ENCODE data around the gene MOK.

Gene MOK

DNA sequence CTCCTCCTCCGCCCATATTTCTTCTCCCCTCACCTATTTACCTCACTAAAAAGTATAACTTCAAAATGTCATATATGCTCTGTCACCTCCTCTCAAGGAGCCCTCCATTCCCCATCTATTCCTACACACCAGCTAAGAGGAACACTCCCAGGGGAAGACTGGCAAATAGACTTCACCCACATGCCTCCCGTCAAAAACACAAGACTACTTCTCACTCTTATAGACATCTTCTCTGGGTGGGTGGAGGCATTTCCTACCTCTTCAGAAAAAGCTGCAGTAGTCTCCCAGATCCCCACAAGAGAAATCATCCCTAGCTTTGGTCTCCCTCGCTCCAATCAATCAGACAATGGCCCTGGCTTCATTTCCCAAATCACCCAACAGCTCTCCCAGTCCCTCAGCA is 66.2 kb downstream of the MOK start:
- no peak overlapping the region for H3K4me3 ChIP-seq (replicated peaks; ENCODE audit: low read depth, low read length)
- TF ChIP-seq CTCF (IDR thresholded peaks at IDR 0.05; ENCODE audit: low read depth, low read length, missing control alignments): no peak
- DNase-seq (ENCODE audit: extremely low read depth, low read depth): no peak

DNA sequence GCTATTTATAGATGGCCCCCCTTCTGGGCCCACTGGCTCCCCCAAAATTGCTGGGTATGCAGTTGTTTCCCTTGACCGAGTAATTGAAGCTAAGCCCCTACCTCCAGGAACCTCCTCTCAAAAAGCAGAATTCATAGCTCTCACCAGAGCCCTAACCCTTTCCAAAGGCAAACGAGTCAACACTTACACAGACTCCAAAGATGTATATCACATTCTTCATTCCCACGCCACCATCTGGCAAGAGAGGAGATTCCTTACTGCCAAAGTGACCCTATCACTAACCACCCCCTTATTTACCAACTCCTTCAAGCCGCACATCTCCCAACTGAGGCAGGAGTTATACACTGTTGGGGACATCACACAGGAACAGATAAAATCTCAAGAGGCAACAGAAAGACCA is 66.8 kb downstream of the MOK start:
- DNase-seq (ENCODE audit: extremely low read depth, low read depth): no peak
- no peak overlapping the region for H3K4me3 ChIP-seq (replicated peaks; ENCODE audit: low read depth, low read length)
- TF ChIP-seq CTCF (IDR thresholded peaks at IDR 0.05; ENCODE audit: low read depth, low read length, missing control alignments): no peak

GRCh38 chr14:102236026-102236425 is 68.9 kb downstream of the MOK start:
- H3K4me3 ChIP-seq (replicated peaks; ENCODE audit: low read depth, low read length): no peak overlapping the region
- DNase-seq (ENCODE audit: extremely low read depth, low read depth): no peak
- TF ChIP-seq CTCF (IDR thresholded peaks at IDR 0.05; ENCODE audit: low read depth, low read length, missing control alignments): no peak

- H3K4me3 ChIP-seq (replicated peaks; ENCODE audit: low read depth, low read length): no peak overlapping the region
- peak; percentile 89 for TF ChIP-seq CTCF (IDR thresholded peaks at IDR 0.05; ENCODE audit: low read depth, low read length, missing control alignments)
- no peak for DNase-seq (ENCODE audit: extremely low read depth, low read depth)
Measured at GRCh38 chr14:102235275-102235897, 69.6 kb downstream of the MOK start.

DNA sequence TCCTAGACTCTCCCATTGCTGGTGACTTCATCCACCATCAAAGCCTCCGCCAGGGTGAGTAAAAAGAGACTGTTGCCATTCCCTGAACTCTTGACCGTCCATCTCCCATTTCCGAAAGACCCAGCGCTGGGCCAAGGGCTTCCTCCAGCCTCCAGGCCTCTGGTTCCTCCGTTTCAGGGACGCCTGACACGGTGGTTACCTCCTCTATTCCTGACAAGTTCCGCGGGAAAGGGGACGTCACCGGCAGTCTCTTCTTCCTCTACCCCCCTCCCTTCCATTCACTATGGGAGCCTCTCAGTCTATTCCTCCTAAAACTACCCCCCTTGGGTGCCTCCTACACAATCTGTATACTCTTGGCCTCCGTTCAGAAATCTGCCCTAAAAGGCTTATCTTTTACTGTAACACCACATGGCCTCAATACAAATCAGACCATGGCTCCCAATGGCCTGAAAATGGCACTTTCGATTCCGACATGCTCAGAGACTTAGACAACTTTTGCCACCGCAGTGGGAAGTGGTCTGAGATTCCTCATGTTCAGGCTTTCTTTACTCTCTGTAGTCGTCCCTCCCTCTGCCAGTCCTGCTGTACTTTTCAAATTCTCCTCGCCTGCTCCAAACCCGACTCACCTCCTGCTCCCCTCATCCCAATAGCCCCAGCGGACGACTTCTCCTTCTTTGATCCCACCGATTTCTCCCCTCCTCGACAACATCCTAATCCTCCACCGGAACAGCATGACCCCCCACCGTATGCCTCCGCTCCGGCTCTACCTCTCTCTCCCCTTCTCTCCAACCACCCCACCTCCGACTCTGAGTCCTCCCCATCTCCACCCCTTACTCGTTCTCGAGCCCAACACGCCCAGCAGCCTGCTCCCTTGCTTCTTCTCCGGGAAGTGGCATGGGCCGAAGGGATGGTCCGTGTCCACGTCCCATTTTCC is 70.4 kb downstream of the MOK start:
- DNase-seq (ENCODE audit: extremely low read depth, low read depth): no peak
- H3K4me3 ChIP-seq (replicated peaks; ENCODE audit: low read depth, low read length): no peak overlapping the region
- no peak for TF ChIP-seq CTCF (IDR thresholded peaks at IDR 0.05; ENCODE audit: low read depth, low read length, missing control alignments)

DNA sequence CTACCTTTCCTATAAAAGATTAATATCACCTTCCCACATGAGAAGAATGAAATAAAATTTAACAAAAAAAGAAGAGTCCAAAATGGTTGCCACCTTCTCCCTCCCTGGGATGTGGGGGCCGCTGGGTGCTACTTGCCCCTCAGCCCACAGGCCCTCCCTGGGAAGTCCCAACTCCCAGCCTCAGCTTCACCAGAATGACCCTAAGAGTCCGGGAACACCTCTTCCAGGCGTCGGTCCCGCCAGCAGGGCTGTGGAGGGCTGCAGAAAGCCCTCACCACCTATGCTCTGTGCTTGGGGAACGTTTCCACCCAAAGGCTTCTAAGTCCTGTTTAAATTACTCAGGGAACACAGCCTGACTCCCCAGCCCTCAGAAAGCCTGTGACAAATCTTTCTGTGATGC is 71.9 kb downstream of the MOK start:
- TF ChIP-seq CTCF (IDR thresholded peaks at IDR 0.05; ENCODE audit: low read depth, low read length, missing control alignments): no peak
- no peak for DNase-seq (ENCODE audit: extremely low read depth, low read depth)
- H3K4me3 ChIP-seq (replicated peaks; ENCODE audit: low read depth, low read length): no peak overlapping the region
